ENCODE results near the gene DCHS2.

The DCHS2 gene

GRCh38 chr4:154376486-154376885 lies 115.1 kb downstream of the DCHS2 start:
- no peak for DNase-seq (ENCODE audit: low read depth, low spot score)
- ChIA-PET POLR2A (no interaction called here), CTCF (no interaction called here)
- TF ChIP-seq CTCF (IDR thresholded peaks at IDR 0.05; ENCODE audit: insufficient read depth, low read length, missing control alignments), result no peak
- no peak overlapping the region for H3K4me3 ChIP-seq (ENCODE audit: low read depth, low read length)

GRCh38 chr4:154368060-154368459 lies 123.5 kb downstream of the DCHS2 start:
- POLR2A ChIA-PET, result no interaction called here
- DNase-seq (ENCODE audit: low read depth, low spot score), result no peak
- no peak for TF ChIP-seq CTCF (IDR thresholded peaks at IDR 0.05; ENCODE audit: insufficient read depth, low read length, missing control alignments)
- H3K4me3 ChIP-seq (ENCODE audit: low read depth, low read length), result no peak overlapping the region
- CTCF ChIA-PET, result no interaction called here

GRCh38 chr4:154367659-154368058 lies 123.9 kb downstream of the DCHS2 start:
- no peak overlapping the region for H3K4me3 ChIP-seq (ENCODE audit: low read depth, low read length)
- no peak for TF ChIP-seq CTCF (IDR thresholded peaks at IDR 0.05; ENCODE audit: insufficient read depth, low read length, missing control alignments)
- ChIA-PET POLR2A (no interaction called here), CTCF (no interaction called here)
- no peak for DNase-seq (ENCODE audit: low read depth, low spot score)

- H3K4me3 ChIP-seq (ENCODE audit: low read depth, low read length), result no peak overlapping the region
- POLR2A ChIA-PET, result no interaction called here
- no peak for DNase-seq (ENCODE audit: low read depth, low spot score)
Observed at GRCh38 chr4:154366956-154367355, 124.6 kb downstream of the DCHS2 start.

GRCh38 chr4:154364066-154364845 lies 127.3 kb downstream of the DCHS2 start:
- CTCF ChIA-PET, result no interaction called here
- TF ChIP-seq CTCF (IDR thresholded peaks at IDR 0.05; ENCODE audit: insufficient read depth, low read length, missing control alignments), result no peak
- no peak for DNase-seq (ENCODE audit: low read depth, low spot score)
- H3K4me3 ChIP-seq (ENCODE audit: low read depth, low read length), result no peak overlapping the region
- POLR2A ChIA-PET, result no interaction called here

More at GRCh38 chr4:154366956-154367355, 124.6 kb downstream of the DCHS2 start:
- CTCF ChIA-PET, result no interaction called here
- TF ChIP-seq CTCF (IDR thresholded peaks at IDR 0.05; ENCODE audit: insufficient read depth, low read length, missing control alignments), result no peak

GRCh38 chr4:154361450-154361849 lies 130.1 kb downstream of the DCHS2 start:
- no peak overlapping the region for H3K4me3 ChIP-seq (ENCODE audit: low read depth, low read length)
- TF ChIP-seq CTCF (IDR thresholded peaks at IDR 0.05; ENCODE audit: insufficient read depth, low read length, missing control alignments), result no peak
- DNase-seq (ENCODE audit: low read depth, low spot score), result no peak
- POLR2A ChIA-PET, result no interaction called here
- CTCF ChIA-PET, result no interaction called here
